ENCODE results near the gene ARHGEF33. TPM values are rescaled to one million over a fixed set of nuclear protein-coding genes. Genes with fewer than 3 reads are reported as not detected.

Gene ARHGEF33
- total RNA-seq, 1 donor from 2014 or later = 0.74 TPM

- H3K27me3 ChIP-seq = no peaks in the 10 kb centered on the region
- no peaks in the 10 kb centered on the region for H3K36me3 ChIP-seq
- no peak overlapping the region for H3K4me3 ChIP-seq
- intact Hi-C loops (cut with DNase I) = no loop called here
- no peak overlapping the region for H3K27ac ChIP-seq
- H3K4me1 ChIP-seq = no peaks in the 10 kb centered on the region
- no peak for DNase-seq (ENCODE audit: extremely low spot score in 2 of 2)
- H3K9me3 ChIP-seq = no peaks in the 10 kb centered on the region
- TF ChIP-seq POLR2A (IDR thresholded peaks at IDR 0.05) = no peak
- no peak for TF ChIP-seq POLR2AphosphoS5 (IDR thresholded peaks at IDR 0.05; ENCODE audit: insufficient read depth in 1 of 2, low read depth in 1 of 2)
- TF ChIP-seq CTCF (IDR thresholded peaks at IDR 0.05) = no peak
These were observed 3.1 kb downstream of the ARHGEF33 start for GRCh38 chr2:38892819-38893218.

- Histone ChIP-seq H3K4me3 (no peak overlapping the region), H3K27me3 (no peaks in the 10 kb centered on the region), H3K4me1 (no peaks in the 10 kb centered on the region), H3K36me3 (no peaks in the 10 kb centered on the region), H3K27ac (no peak overlapping the region), H3K9me3 (no peaks in the 10 kb centered on the region)
- intact Hi-C loops (cut with DNase I) = no loop called here
- DNase-seq (ENCODE audit: extremely low spot score in 2 of 2) = no peak
- TF ChIP-seq POLR2AphosphoS5 (IDR thresholded peaks at IDR 0.05; ENCODE audit: insufficient read depth in 1 of 2, low read depth in 1 of 2) = no peak
- TF ChIP-seq CTCF (IDR thresholded peaks at IDR 0.05) = no peak
- TF ChIP-seq POLR2A (IDR thresholded peaks at IDR 0.05) = no peak
These were observed 8.6 kb downstream of the ARHGEF33 start for GRCh38 chr2:38898256-38898655.

- Histone ChIP-seq H3K36me3 (no peaks in the 10 kb centered on the region), H3K27me3 (no peaks in the 10 kb centered on the region), H3K4me3 (no peak overlapping the region), H3K27ac (no peak overlapping the region), H3K4me1 (no peaks in the 10 kb centered on the region), H3K9me3 (no peaks in the 10 kb centered on the region)
- DNase-seq (ENCODE audit: extremely low spot score in 2 of 2) = no peak
- TF ChIP-seq POLR2A (IDR thresholded peaks at IDR 0.05) (no peak), CTCF (IDR thresholded peaks at IDR 0.05) (no peak), POLR2AphosphoS5 (IDR thresholded peaks at IDR 0.05; ENCODE audit: insufficient read depth in 1 of 2, low read depth in 1 of 2) (no peak)
- intact Hi-C loops (cut with DNase I) = no loop called here
These were observed 11.1 kb downstream of the ARHGEF33 start for GRCh38 chr2:38900726-38901125.

GRCh38 chr2:38905251-38905650, 15.6 kb downstream of the ARHGEF33 start:
- no peaks in the 10 kb centered on the region for H3K9me3 ChIP-seq
- no peak overlapping the region for H3K27ac ChIP-seq
- DNase-seq (ENCODE audit: extremely low spot score in 2 of 2) = no peak
- H3K4me3 ChIP-seq = no peak overlapping the region
- H3K27me3 ChIP-seq = no peaks in the 10 kb centered on the region
- intact Hi-C loops (cut with DNase I) = no loop called here
- TF ChIP-seq CTCF (IDR thresholded peaks at IDR 0.05) = no peak
- TF ChIP-seq POLR2A (IDR thresholded peaks at IDR 0.05) = no peak
- no peak for TF ChIP-seq POLR2AphosphoS5 (IDR thresholded peaks at IDR 0.05; ENCODE audit: insufficient read depth in 1 of 2, low read depth in 1 of 2)
- no peaks in the 10 kb centered on the region for H3K4me1 ChIP-seq
- H3K36me3 ChIP-seq = no peaks in the 10 kb centered on the region

- no peak overlapping the region for H3K27ac ChIP-seq
- TF ChIP-seq POLR2A (IDR thresholded peaks at IDR 0.05) = no peak
- TF ChIP-seq CTCF (IDR thresholded peaks at IDR 0.05) = no peak
- TF ChIP-seq POLR2AphosphoS5 (IDR thresholded peaks at IDR 0.05; ENCODE audit: insufficient read depth in 1 of 2, low read depth in 1 of 2) = no peak
- H3K9me3 ChIP-seq = no peaks in the 10 kb centered on the region
- intact Hi-C loops (cut with DNase I) = no loop called here
- H3K36me3 ChIP-seq = no peaks in the 10 kb centered on the region
- H3K27me3 ChIP-seq = no peaks in the 10 kb centered on the region
- no peak for DNase-seq (ENCODE audit: extremely low spot score in 2 of 2)
- no peaks in the 10 kb centered on the region for H3K4me1 ChIP-seq
- H3K4me3 ChIP-seq = no peak overlapping the region
These were observed 17.6 kb downstream of the ARHGEF33 start for GRCh38 chr2:38907242-38907641.
